ENCODE data around the gene UVSSA. TPM values are rescaled to one million over a fixed set of nuclear protein-coding genes. Genes with fewer than 3 reads are reported as not detected.

UVSSA gene
- total and polyA plus RNA-seq, 2 donors (not counting 1 experiment from before 2014, with no cell fraction given) = 34.6 to 40.5 TPM

DNA sequence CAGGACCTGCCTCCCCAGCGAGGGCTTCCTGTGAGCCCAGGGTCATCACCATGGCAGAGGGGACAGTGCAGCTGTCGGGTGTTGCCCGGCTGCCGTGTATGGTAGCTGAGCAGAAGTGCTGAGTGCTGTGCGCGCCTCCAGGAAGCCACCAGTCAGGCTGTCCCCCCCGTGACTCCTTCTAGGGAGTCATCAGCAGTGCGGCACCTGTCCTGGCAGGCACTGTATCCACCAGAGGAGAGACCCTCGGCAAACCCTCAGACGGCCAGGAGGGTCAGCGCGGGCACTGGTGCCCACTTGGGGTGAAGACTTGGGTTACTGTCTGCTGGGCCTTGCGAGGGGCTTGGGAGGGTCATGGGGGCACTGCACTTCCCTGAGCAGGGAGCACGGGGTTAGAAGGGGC, 8.4 kb downstream of the UVSSA start:
- POLR2A ChIA-PET = no interaction called here
- no peaks in the 10 kb centered on the region for H3K79me2 ChIP-seq (ENCODE audit: control insufficient read depth, insufficient read depth, low read length)
- Mint-ChIP-seq H3K27ac (no peak overlapping the region), H3K4me1 (peaks cover 9% of the 10 kb centered on the region), H3K9me3 (ENCODE audit: insufficient read depth) (no peaks in the 10 kb centered on the region), H3K27me3 (no peaks in the 10 kb centered on the region), H3K4me3 (no peak overlapping the region)
- peaks cover 0 to 3% (median 0%) of the 10 kb centered on the region in 3 donors for H3K9me3 ChIP-seq (ENCODE audit: control extremely low read depth in 1 of 3, control insufficient read depth in 2 of 3, insufficient read depth in 1 of 3, low read length in 2 of 3)
- no peak overlapping the region for H3K9ac ChIP-seq (ENCODE audit: low read length)
- no peak for TF ChIP-seq EZH2 (IDR thresholded peaks at IDR 0.05; ENCODE audit: borderline replicate concordance, insufficient read depth, low read depth, low read length, poor library complexity, severe bottlenecking)
- TF ChIP-seq, protein P1, sequence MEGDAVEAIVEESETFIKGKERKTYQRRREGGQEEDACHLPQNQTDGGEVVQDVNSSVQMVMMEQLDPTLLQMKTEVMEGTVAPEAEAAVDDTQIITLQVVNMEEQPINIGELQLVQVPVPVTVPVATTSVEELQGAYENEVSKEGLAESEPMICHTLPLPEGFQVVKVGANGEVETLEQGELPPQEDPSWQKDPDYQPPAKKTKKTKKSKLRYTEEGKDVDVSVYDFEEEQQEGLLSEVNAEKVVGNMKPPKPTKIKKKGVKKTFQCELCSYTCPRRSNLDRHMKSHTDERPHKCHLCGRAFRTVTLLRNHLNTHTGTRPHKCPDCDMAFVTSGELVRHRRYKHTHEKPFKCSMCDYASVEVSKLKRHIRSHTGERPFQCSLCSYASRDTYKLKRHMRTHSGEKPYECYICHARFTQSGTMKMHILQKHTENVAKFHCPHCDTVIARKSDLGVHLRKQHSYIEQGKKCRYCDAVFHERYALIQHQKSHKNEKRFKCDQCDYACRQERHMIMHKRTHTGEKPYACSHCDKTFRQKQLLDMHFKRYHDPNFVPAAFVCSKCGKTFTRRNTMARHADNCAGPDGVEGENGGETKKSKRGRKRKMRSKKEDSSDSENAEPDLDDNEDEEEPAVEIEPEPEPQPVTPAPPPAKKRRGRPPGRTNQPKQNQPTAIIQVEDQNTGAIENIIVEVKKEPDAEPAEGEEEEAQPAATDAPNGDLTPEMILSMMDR (IDR thresholded peaks at IDR 0.05) = no peak
- no peak overlapping the region for H3K4me3 ChIP-seq (ENCODE audit: control extremely low read depth in 1 of 5, extremely low read depth in 1 of 5, insufficient read depth in 1 of 5, low read depth in 2 of 5, low read length in 4 of 5)
- CTCF ChIA-PET = interaction anchor here (0.7 to 7.7 kb wide), 9 partner anchors 8 to 387 kb away, joined by 3 to 102 read pairs (median 6); partner anchors contain the start of gene UVSSA
- 93% methylated on average over 11 of the region's 14 CpGs for whole genome bisulfite sequencing (ENCODE audit: insufficient coverage)
- no peak overlapping the region for H3K4me2 ChIP-seq (replicated peaks; ENCODE audit: low read depth, low read length, poor library complexity, severe bottlenecking)
- H3K27ac ChIP-seq (ENCODE audit: low read length in 2 of 2) = no peak overlapping the region
- H3K36me3 ChIP-seq (replicated peaks in 1 of 2; ENCODE audit: control extremely low read depth in 1 of 2, control insufficient read depth in 1 of 2, extremely low read depth in 1 of 2, insufficient read depth in 2 of 2, low read length in 1 of 2) = peaks cover 0 to 33% of the 10 kb centered on the region in 2 experiments
- intact Hi-C loops (cut with micrococcal nuclease) = no loop called here
- H2AFZ ChIP-seq (ENCODE audit: insufficient read depth, low read depth, low read length, poor library complexity, severe bottlenecking) = no peak overlapping the region
- DNase-seq = no peak
- no peaks in the 10 kb centered on the region for H3K27me3 ChIP-seq (replicated peaks in 1 of 4; ENCODE audit: control extremely low read depth in 1 of 4, control insufficient read depth in 3 of 4, insufficient read depth in 4 of 4, low read length in 3 of 4)
- no peak for ATAC-seq (ENCODE audit: low read depth)
- peaks cover 3 to 7% of the 10 kb centered on the region in 2 donors for H3K4me1 ChIP-seq (ENCODE audit: control insufficient read depth in 2 of 2, insufficient read depth in 2 of 2, low read length in 2 of 2)
- peaks cover 9% of the 10 kb centered on the region for H4K20me1 ChIP-seq (ENCODE audit: control insufficient read depth, insufficient read depth, low read length, poor library complexity, severe bottlenecking)

DNA sequence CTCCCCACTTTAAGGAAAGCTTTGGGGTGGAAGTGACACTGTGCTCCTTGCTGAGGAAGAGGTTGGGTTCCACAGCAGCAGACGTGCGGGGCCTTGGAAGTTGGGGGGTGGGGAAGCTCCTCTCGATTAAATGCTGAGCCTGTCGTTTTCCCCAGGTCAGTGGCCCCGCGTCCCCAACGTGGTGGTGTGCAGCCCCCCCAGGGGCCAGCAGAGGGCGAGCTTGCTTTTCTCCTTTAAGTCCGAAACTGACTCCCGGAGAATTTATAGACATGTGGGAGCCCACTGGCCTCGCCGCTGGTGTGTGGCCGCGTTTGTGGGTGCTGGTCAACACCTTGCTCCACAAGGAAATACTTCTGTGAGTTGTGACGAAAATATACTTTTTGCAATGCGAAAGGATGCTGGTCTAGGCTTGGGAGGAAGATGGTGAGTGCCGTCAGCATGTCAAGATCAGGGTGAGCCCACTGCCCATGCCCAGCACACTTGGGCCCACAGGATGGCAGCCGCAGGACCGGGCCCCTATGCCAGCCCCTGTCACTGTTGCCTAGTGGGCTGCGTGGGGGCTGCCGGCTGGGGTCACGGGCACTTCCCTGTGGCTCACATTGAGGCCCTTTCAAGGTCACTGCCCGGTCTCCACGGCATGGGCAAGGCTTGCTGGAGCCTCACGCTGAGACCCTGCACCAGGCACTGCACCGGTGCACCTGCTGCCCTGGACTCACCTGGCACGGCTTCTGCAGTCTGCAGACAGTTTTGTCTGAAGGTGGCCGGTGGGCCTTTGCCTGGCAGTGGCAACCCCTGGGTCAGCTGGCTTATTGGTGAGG, 9.4 kb downstream of the UVSSA start:
- no peaks in the 10 kb centered on the region for H3K9me3 Mint-ChIP-seq (ENCODE audit: insufficient read depth)
- Histone ChIP-seq H3K9me3 (ENCODE audit: control extremely low read depth in 1 of 3, control insufficient read depth in 2 of 3, insufficient read depth in 1 of 3, low read length in 2 of 3) (peaks cover 0 to 3% (median 0%) of the 10 kb centered on the region in 3 donors), H3K27me3 (replicated peaks in 1 of 4; ENCODE audit: control extremely low read depth in 1 of 4, control insufficient read depth in 3 of 4, insufficient read depth in 4 of 4, low read length in 3 of 4) (no peaks in the 10 kb centered on the region), H3K4me3 (ENCODE audit: control extremely low read depth in 1 of 5, extremely low read depth in 1 of 5, insufficient read depth in 1 of 5, low read depth in 2 of 5, low read length in 4 of 5) (no peak overlapping the region), H3K9ac (ENCODE audit: low read length) (no peak overlapping the region), H3K79me2 (ENCODE audit: control insufficient read depth, insufficient read depth, low read length) (no peaks in the 10 kb centered on the region), H2AFZ (ENCODE audit: insufficient read depth, low read depth, low read length, poor library complexity, severe bottlenecking) (no peak overlapping the region), H3K36me3 (replicated peaks in 1 of 2; ENCODE audit: control extremely low read depth in 1 of 2, control insufficient read depth in 1 of 2, extremely low read depth in 1 of 2, insufficient read depth in 2 of 2, low read length in 1 of 2) (peaks cover 0 to 31% of the 10 kb centered on the region in 2 experiments), H4K20me1 (ENCODE audit: control insufficient read depth, insufficient read depth, low read length, poor library complexity, severe bottlenecking) (peaks cover 9% of the 10 kb centered on the region), H3K27ac (ENCODE audit: low read length in 2 of 2) (no peak overlapping the region), H3K4me2 (replicated peaks; ENCODE audit: low read depth, low read length, poor library complexity, severe bottlenecking) (no peak overlapping the region), H3K4me1 (ENCODE audit: control insufficient read depth in 2 of 2, insufficient read depth in 2 of 2, low read length in 2 of 2) (peaks cover 3 to 7% of the 10 kb centered on the region in 2 donors)
- H3K27ac Mint-ChIP-seq = no peak overlapping the region
- intact Hi-C loops (cut with micrococcal nuclease) = no loop called here
- ATAC-seq (ENCODE audit: low read depth) (peak; percentile 29), DNase-seq (peak; percentile 62)
- TF ChIP-seq EZH2 (IDR thresholded peaks at IDR 0.05; ENCODE audit: borderline replicate concordance, insufficient read depth, low read depth, low read length, poor library complexity, severe bottlenecking) = no peak
- TF ChIP-seq, protein P1 (IDR thresholded peaks at IDR 0.05) = peak; percentile 73
- CTCF ChIA-PET = interaction anchor here (0.7 to 7.7 kb wide), 10 partner anchors 9 to 386 kb away, joined by 3 to 102 read pairs (median 5); partner anchors contain the start of gene UVSSA
- POLR2A ChIA-PET = interaction anchor here (0.5 kb wide), 1 partner anchor 99 kb away, joined by 3 read pairs; no protein-coding TSS in a partner anchor
- H3K4me1 Mint-ChIP-seq = peaks cover 9% of the 10 kb centered on the region
- H3K27me3 Mint-ChIP-seq = no peaks in the 10 kb centered on the region
- WGBS (ENCODE audit: insufficient coverage) = 67% methylated on average over 28 of the region's 28 CpGs
- H3K4me3 Mint-ChIP-seq = no peak overlapping the region

Measured in B cell (primary cell).